Upper lobe of right lung (tissue), 1 donor: Measurements from ENCODE around the gene TRMT2A. TPM values are rescaled to one million over a fixed set of nuclear protein-coding genes. Genes with fewer than 3 reads are reported as not detected.
A peak's percentile ranks its signal among the peaks of the same experiment; 100 is the strongest.

ENCODE experiments used
- ATAC-seq: fragments of 200-7000 bp; cut with Tn5 transposase; one replicate; pipeline ENCODE4 v1.9.1; 2020; ENCODE audit warnings: mild to moderate bottlenecking, moderate library complexity
- DNase-seq: peaks from one replicate; pipeline ENCODE4 v3.0.0-alpha.2; 2020
- H3K27ac ChIP-seq: fragments of 200-600 bp; one replicate; pipeline ENCODE4 v1.8.0; 2022
- H3K27me3 ChIP-seq: fragments of 200-600 bp; one replicate; pipeline ENCODE4 v1.8.0; 2022; ENCODE audit warnings: mild to moderate bottlenecking
- H3K36me3 ChIP-seq: fragments of 200-600 bp; one replicate; pipeline ENCODE4 v1.8.0; 2022
- H3K4me1 ChIP-seq: fragments of 200-600 bp; one replicate; pipeline ENCODE4 v1.8.0; 2022
- H3K4me3 ChIP-seq: fragments of 200-600 bp; one replicate; pipeline ENCODE4 v1.8.0; 2022; ENCODE audit warnings: mild to moderate bottlenecking
- H3K9me3 ChIP-seq: fragments of 200-600 bp; one replicate; pipeline ENCODE4 v1.8.0; 2022
- CTCF ChIP-seq: fragments of 200-600 bp; IDR thresholded peaks from one replicate; pipeline ENCODE4 v1.8.0; 2022; ENCODE audit warnings: antibody characterized with exemption
- intact Hi-C: fragments of 100-400 bp; cut with DNase I; formaldehyde crosslinking; loops from one replicate; pipeline ENCODE4 v1.11.0; 2022
- total RNA-seq: library from RNA; stranded (reverse); fragmentation: NEBNext Ultra II Directional; extraction: Animal tissue kit (Norgen Biotek cat#: 25700); gene quantifications from one replicate; pipeline ENCODE4 v1.2.1, GENCODE V29; 2021
- donor health status: DM: no; HTN: yes; CAD: no; lungs with severe emphysema.

TRMT2A gene
- total RNA-seq, 1 donor from 2014 or later: 53.8 TPM

- no peaks in the 10 kb centered on the region for H3K4me1 ChIP-seq
- ATAC-seq (no peak), DNase-seq (no peak)
- no peaks in the 10 kb centered on the region for H3K36me3 ChIP-seq
- TF ChIP-seq CTCF: no peak
- H3K9me3 ChIP-seq: no peaks in the 10 kb centered on the region
- intact Hi-C loops: no loop called here
- no peak overlapping the region for H3K4me3 ChIP-seq
- no peaks in the 10 kb centered on the region for H3K27me3 ChIP-seq
- no peak overlapping the region for H3K27ac ChIP-seq
Measured at GRCh38 chr22:20147237-20147988, 30.4 kb upstream of the TRMT2A start.

DNA sequence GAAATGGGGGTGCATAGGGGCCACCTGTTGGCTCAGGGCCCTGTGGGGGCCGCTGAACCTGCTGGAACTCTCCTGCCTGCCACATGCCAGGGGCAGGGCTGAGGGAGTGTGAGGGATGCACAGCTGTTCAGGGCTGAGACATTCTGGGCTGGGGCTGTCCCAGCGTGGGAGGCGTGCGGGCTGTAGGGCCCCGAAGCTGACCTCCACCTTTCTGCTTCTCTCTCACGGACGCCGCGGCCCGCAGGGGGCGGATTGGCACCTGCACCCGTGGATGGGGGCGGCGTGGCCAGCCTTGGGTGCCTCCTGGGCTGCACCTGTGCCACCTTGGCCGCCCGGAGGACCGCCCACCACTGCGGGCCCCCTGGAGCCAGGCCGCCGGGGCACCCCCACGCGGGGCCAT, 29.8 kb upstream of the TRMT2A start:
- Histone ChIP-seq H3K27me3 (no peaks in the 10 kb centered on the region), H3K4me1 (no peaks in the 10 kb centered on the region), H3K4me3 (no peak overlapping the region), H3K36me3 (no peaks in the 10 kb centered on the region), H3K9me3 (no peaks in the 10 kb centered on the region), H3K27ac (no peak overlapping the region)
- no peak for ATAC-seq
- no peak for DNase-seq
- intact Hi-C loops: no loop called here
- TF ChIP-seq CTCF: no peak

DNA sequence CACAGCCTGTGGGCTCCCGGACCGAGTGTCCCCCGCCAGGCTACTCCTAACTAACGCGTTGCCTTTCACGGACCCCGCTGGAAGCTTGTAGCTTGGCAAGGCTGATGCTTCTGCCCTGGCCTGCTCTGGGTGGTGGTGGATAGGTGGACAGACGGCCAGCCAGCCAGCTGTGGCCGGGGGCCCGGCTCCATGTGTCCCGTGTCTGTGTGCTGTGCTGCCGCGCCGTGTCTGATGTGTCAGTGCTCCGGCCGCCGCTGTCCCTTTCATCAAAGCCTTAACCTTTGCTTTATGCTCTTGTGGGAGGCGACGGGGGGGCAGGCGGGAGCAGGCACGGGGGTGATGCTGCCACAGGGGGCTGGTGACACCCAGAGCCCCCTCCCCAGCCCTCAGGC, 28.8 kb upstream of the TRMT2A start:
- Histone ChIP-seq H3K27me3 (no peaks in the 10 kb centered on the region), H3K9me3 (no peaks in the 10 kb centered on the region), H3K4me3 (no peak overlapping the region), H3K36me3 (no peaks in the 10 kb centered on the region), H3K4me1 (no peaks in the 10 kb centered on the region), H3K27ac (no peak overlapping the region)
- ATAC-seq (no peak), DNase-seq (no peak)
- intact Hi-C loops: no loop called here
- no peak for TF ChIP-seq CTCF

- DNase-seq (peak; percentile 80), ATAC-seq (peak; percentile 68)
- no peaks in the 10 kb centered on the region for H3K27me3 ChIP-seq
- no peaks in the 10 kb centered on the region for H3K9me3 ChIP-seq
- no peak for TF ChIP-seq CTCF
- intact Hi-C loops: no loop called here
- H3K4me1 ChIP-seq: no peaks in the 10 kb centered on the region
- H3K27ac ChIP-seq: no peak overlapping the region
- no peak overlapping the region for H3K4me3 ChIP-seq
- H3K36me3 ChIP-seq: no peaks in the 10 kb centered on the region
Measured at GRCh38 chr22:20145206-20145831, 28.3 kb upstream of the TRMT2A start.

DNA sequence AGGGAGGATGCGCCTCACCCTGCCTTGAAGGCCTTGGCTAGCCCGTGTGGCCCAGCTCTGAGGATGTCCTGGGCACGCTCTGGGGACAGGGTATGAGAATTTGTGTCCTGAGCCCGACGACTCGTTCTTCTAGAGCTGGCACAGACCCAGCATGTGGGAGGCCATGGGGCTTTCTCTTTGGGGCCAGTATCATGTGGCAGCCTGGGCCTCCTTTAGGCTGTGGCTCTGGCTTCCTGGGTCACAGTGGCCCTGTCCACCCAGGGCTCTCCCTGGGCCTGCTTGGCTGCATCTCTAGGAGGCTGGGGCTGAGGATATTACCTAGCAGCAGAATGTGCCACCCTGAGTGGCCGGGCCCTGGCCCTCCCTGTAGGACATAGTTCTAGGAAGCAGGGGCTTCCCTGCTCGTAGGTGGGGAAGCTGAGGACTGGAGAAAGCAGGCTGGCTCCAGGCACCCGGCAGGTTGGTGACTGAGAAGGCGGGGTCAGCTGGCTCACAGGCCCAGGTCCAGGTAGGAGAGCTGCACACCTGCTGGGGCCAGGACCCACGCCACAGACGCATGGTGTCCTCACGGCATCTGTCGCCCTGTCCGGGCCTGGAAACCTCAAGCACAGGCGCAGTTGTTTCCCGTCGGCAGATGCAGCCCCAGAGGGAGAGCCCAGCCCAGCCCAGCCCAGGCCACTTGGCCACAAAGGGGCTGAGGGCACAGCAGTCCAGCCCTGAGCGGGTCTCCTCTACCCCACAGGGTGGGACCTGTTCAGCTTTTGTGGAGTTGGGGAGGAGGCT, 27.0 kb upstream of the TRMT2A start:
- H3K9me3 ChIP-seq: no peaks in the 10 kb centered on the region
- no peaks in the 10 kb centered on the region for H3K27me3 ChIP-seq
- no peak for DNase-seq
- intact Hi-C loops: no loop called here
- TF ChIP-seq CTCF: no peak
- no peak for ATAC-seq
- H3K36me3 ChIP-seq: no peaks in the 10 kb centered on the region
- H3K27ac ChIP-seq: no peak overlapping the region
- no peaks in the 10 kb centered on the region for H3K4me1 ChIP-seq
- H3K4me3 ChIP-seq: no peak overlapping the region
